GM12874 (cell line): ENCODE measurements around the gene ERMN.

Experiments
- CTCF ChIP-seq: IDR thresholded peaks from 2 replicates; pipeline ENCODE4 v1.5.1; 2011; ENCODE audit warnings: low read depth, mild to moderate bottlenecking, control low read depth, low read length, moderate library complexity; ENCODE audit not compliant: insufficient read depth

ERMN gene

GRCh38 chr2:157326698-157327097 is 1.1 kb upstream of the ERMN start:
- TF ChIP-seq CTCF, result no peak

DNA sequence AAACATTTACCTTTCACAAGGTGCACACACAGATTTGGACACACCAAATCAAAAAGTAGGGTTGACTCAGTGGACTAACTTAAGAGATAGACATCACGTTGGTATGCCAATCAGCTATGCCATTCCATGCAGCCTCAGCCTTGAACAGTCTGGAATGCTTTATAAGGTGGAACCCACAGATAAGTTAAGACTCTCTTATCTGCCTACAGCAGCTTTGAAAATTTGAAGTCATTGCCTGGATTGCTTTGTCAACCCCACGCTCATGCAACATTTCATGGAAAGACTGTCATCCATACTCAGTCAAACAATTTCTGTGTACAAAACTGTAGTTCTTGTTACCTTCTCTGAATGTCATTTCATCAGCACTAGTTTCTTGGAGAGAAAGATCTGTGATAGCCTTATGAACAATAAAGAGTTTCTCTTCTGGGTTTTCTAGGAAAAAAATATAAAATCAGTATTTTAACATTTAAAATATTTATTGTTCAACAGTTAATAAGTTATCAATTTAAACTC is 1.2 kb downstream of the ERMN start:
- TF ChIP-seq CTCF, result no peak

- TF ChIP-seq CTCF, result no peak
Observed at GRCh38 chr2:157322432-157322831, 3.2 kb downstream of the ERMN start.

- TF ChIP-seq CTCF, result no peak
Observed at GRCh38 chr2:157321466-157321865, 4.2 kb downstream of the ERMN start.

GRCh38 chr2:157320409-157320808 is 5.2 kb downstream of the ERMN start:
- TF ChIP-seq CTCF, result no peak

DNA sequence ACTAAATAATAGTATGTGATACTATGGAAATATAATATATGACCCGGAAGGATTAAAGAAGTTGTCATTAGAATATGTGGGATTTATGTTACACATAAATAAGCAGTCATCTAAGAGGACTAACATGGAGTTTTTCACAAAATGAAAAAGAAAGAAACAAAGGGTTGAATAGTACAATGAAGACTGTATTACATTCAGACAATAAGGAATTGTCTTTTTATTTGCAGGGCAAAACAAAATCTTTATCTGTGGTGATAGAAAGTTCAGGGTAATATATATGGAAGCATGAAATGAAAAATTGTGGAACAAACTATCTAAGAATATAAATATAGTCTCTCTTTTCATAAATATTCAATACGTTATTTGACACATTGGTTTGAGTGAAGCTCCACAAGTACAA is 5.8 kb downstream of the ERMN start:
- TF ChIP-seq CTCF, result no peak

DNA sequence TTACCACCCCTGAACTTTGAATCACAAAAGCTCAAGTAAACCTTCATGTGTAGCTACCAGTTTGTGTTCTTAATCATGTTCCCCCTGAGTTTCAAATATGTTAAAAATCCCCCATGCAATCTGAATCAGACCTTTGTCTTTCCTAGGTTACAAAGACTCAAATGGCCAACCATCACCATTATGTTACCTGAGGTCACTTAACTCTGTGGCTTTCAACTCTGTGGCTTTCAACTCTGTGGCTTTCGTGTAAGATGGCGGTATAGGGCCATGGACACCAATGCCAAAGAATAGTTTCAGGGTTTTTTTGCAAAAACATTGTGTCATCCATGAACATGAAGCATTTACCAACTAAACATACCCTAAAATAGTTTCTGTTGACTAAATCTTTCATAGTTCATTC is 6.7 kb downstream of the ERMN start:
- no peak for TF ChIP-seq CTCF

GRCh38 chr2:157315901-157316300 is 9.7 kb downstream of the ERMN start:
- TF ChIP-seq CTCF, result no peak
